HEK293T (cell line): Measurements from ENCODE around the gene NCLN.

Experiments used
- ARNT ChIP-seq: fragments of 450-650 bp; IDR thresholded peaks from 2 replicates; pipeline ENCODE4 v1.6.1; 2017; ENCODE audit warnings: mild to moderate bottlenecking
- BHLHE40 ChIP-seq: fragments of 450-650 bp; IDR thresholded peaks from 2 replicates; pipeline ENCODE4 v1.6.1; 2016; ENCODE audit warnings: mild to moderate bottlenecking, moderate library complexity, borderline replicate concordance
- CTBP1 ChIP-seq: fragments of 450-650 bp; IDR thresholded peaks from 2 replicates; pipeline ENCODE4 v1.6.1; 2016; ENCODE audit warnings: borderline replicate concordance
- ELF4 ChIP-seq: fragments of 450-650 bp; IDR thresholded peaks from 2 replicates; pipeline ENCODE4 v1.6.1; 2017; ENCODE audit warnings: antibody characterized with exemption
- FOXA1 ChIP-seq: fragments of 450-650 bp; IDR thresholded peaks from 2 replicates; pipeline ENCODE4 v1.6.1; 2016; ENCODE audit warnings: mild to moderate bottlenecking
- FOXK2 ChIP-seq: fragments of 450-650 bp; IDR thresholded peaks from 2 replicates; pipeline ENCODE4 v1.6.1; 2016; ENCODE audit warnings: mild to moderate bottlenecking
- HDGF ChIP-seq: fragments of 450-650 bp; IDR thresholded peaks from 2 replicates; pipeline ENCODE4 v1.6.1; 2017; ENCODE audit warnings: antibody characterized with exemption, borderline replicate concordance
- L3MBTL2 ChIP-seq: fragments of 450-650 bp; conservative IDR thresholded peaks from 2 replicates; pipeline ENCODE4 v1.6.1; 2016; ENCODE audit warnings: mild to moderate bottlenecking
- LEF1 ChIP-seq: fragments of 450-650 bp; IDR thresholded peaks from 2 replicates; pipeline ENCODE4 v1.6.1; 2017; ENCODE audit warnings: mild to moderate bottlenecking, borderline replicate concordance
- PKNOX1 ChIP-seq: fragments of 450-650 bp; IDR thresholded peaks from 2 replicates; pipeline ENCODE4 v1.6.1; 2016
- SP1 ChIP-seq: fragments of 450-650 bp; IDR thresholded peaks from 2 replicates; pipeline ENCODE4 v1.6.1; 2017
- SUZ12 ChIP-seq: fragments of 450-650 bp; IDR thresholded peaks from 2 replicates; pipeline ENCODE4 v1.6.1; 2016; ENCODE audit warnings: mild to moderate bottlenecking
- TARDBP ChIP-seq: fragments of 450-650 bp; IDR thresholded peaks from 2 replicates; pipeline ENCODE4 v1.6.1; 2016
- ZNF384 ChIP-seq: fragments of 450-650 bp; IDR thresholded peaks from 2 replicates; pipeline ENCODE4 v1.6.1; 2016

GRCh38 chr19:3192684-3193083 is 7.0 kb downstream of the NCLN start:
- TF ChIP-seq FOXK2 (no peak), HDGF (no peak), TARDBP (no peak), ELF4 (no peak), L3MBTL2 (no peak), SP1 (no peak), BHLHE40 (no peak), LEF1 (no peak), ARNT (no peak), FOXA1 (no peak), SUZ12 (no peak), ZNF384 (no peak), PKNOX1 (no peak), CTBP1 (no peak)
